K562 (cell line): Measurements from ENCODE around the gene SCN4A.

Source experiments
- BHLHE40 ChIP-seq: IDR thresholded peaks from 2 replicates; pipeline ENCODE4 v1.6.1; 2011; ENCODE audit warnings: low read length, improper control_type of control experiment
- ELF1 ChIP-seq: fragments of 200-800 bp; sonication (Bioruptor generic); IDR thresholded peaks from 2 replicates; pipeline ENCODE4 v1.6.1; 2016; ENCODE audit warnings: missing genetic modification characterization, missing compliant biosample characterization
- NFIC ChIP-seq: fragments of 450-650 bp; IDR thresholded peaks from 2 replicates; pipeline ENCODE4 v1.6.1; 2017; ENCODE audit warnings: mild to moderate bottlenecking, inconsistent platforms
- SIX5 ChIP-seq, 2 experiments: IDR thresholded peaks; 2 replicates each; pipeline ENCODE4 v1.6.1; 2011; ENCODE audit warnings: low read length in 2 of 2, borderline replicate concordance in 1 of 2, low read depth in 1 of 2, mild to moderate bottlenecking in 1 of 2, moderate library complexity in 1 of 2; ENCODE audit not compliant: insufficient read depth in 1 of 2
- TEAD1 ChIP-seq, 2 experiments: fragments of 450-650 bp in 1 of 2; sonication (generic) in 1 of 2; formaldehyde crosslinking; IDR thresholded peaks; 2 replicates each; pipeline versions ENCODE4 v1.4.0 to v1.8.0; 2020 to 2022; ENCODE audit warnings: mild to moderate bottlenecking in 2 of 2, missing genetic modification reagents in 1 of 2
- TF ChIP-seq, protein P1 (sequence below): sonication (generic); formaldehyde crosslinking; IDR thresholded peaks from 2 replicates; pipeline ENCODE4 v1.5.0; 2020; ENCODE audit warnings: missing genetic modification reagents
- TF ChIP-seq, protein P2 (sequence below): IDR thresholded peaks from 3 replicates; pipeline ENCODE4 v1.6.1; 2011; ENCODE audit warnings: borderline replicate concordance, mild to moderate bottlenecking; ENCODE audit not compliant: insufficient read length, insufficient read depth

DNA sequence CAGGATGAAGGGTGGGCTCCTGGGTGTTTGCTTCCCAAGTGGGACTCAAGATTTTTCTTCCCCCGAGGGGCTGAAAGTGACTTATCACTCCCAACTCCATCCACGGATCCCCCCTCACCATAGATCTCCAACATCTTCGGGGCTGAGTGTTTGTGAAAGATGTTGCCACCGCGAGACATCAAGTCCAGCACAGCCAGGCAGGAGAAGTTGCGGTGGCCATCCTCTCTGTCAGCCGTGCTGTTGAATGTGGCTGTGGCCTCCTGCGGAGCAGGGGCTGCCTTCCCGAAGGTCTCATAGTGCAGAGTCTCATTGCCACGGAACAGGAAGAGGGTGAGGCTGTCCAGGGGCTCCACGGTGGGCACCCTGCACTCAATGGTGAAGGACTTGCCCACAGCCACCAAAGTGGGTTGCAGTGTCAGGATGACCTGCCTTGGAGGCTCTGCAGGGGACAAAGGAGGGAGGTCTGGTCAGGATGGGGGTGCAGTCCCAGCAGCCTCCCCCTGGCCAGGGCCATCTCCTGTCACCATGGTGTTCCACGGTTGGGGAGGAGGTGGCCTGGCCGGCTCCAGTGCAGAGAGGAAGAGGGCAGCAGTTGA, 30.9 kb upstream of the SCN4A start:
- TF ChIP-seq NFIC, result no peak
- TF ChIP-seq, protein P1, sequence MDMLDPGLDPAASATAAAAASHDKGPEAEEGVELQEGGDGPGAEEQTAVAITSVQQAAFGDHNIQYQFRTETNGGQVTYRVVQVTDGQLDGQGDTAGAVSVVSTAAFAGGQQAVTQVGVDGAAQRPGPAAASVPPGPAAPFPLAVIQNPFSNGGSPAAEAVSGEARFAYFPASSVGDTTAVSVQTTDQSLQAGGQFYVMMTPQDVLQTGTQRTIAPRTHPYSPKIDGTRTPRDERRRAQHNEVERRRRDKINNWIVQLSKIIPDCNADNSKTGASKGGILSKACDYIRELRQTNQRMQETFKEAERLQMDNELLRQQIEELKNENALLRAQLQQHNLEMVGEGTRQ (CRISPR knock-in tag), result no peak
- TF ChIP-seq TEAD1 (CRISPR knock-in tag; IDR thresholded peaks at IDR 0.05), result no peak
- no peak for TF ChIP-seq SIX5 (IDR thresholded peaks at IDR 0.05; ENCODE audit: borderline replicate concordance in 1 of 2, insufficient read depth in 1 of 2, low read depth in 1 of 2, low read length in 2 of 2)
- no peak for TF ChIP-seq ELF1 (tag)
- TF ChIP-seq, protein P2, sequence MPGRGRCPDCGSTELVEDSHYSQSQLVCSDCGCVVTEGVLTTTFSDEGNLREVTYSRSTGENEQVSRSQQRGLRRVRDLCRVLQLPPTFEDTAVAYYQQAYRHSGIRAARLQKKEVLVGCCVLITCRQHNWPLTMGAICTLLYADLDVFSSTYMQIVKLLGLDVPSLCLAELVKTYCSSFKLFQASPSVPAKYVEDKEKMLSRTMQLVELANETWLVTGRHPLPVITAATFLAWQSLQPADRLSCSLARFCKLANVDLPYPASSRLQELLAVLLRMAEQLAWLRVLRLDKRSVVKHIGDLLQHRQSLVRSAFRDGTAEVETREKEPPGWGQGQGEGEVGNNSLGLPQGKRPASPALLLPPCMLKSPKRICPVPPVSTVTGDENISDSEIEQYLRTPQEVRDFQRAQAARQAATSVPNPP, result no peak
- no peak for TF ChIP-seq BHLHE40
